Osteocyte (in vitro differentiated cells): Measurements from ENCODE around the gene ADPRM. TPM values are rescaled to one million over a fixed set of nuclear protein-coding genes. Genes with fewer than 3 reads are reported as not detected.

Source experiments
- DNase-seq: peaks from one replicate; pipeline ENCODE4 v3.0.0; 2021; ENCODE audit warnings: mixed read lengths; ENCODE audit not compliant: unreplicated experiment; ENCODE audit errors: extremely low spot score
- H3K27ac Mint-ChIP-seq: one replicate; pipeline ENCODE4 v1.8.0; 2021; ENCODE audit warnings: mild to moderate bottlenecking, mixed read lengths; ENCODE audit not compliant: unreplicated experiment
- H3K27me3 Mint-ChIP-seq: one replicate; pipeline ENCODE4 v1.8.0; 2021; ENCODE audit warnings: mixed read lengths; ENCODE audit not compliant: unreplicated experiment
- H3K36me3 Mint-ChIP-seq: one replicate; pipeline ENCODE4 v1.8.0; 2021; ENCODE audit warnings: mixed read lengths; ENCODE audit not compliant: unreplicated experiment
- H3K4me1 Mint-ChIP-seq: one replicate; pipeline ENCODE4 v1.8.0; 2021; ENCODE audit warnings: mixed read lengths; ENCODE audit not compliant: unreplicated experiment
- H3K4me3 Mint-ChIP-seq: one replicate; pipeline ENCODE4 v1.8.0; 2021; ENCODE audit warnings: mild to moderate bottlenecking, moderate library complexity, mixed read lengths; ENCODE audit not compliant: unreplicated experiment
- H3K9me3 Mint-ChIP-seq: one replicate; pipeline ENCODE4 v1.8.0; 2021; ENCODE audit warnings: mixed read lengths; ENCODE audit not compliant: unreplicated experiment
- long read RNA-seq: library from polyadenylated mRNA; unstranded; transcript quantifications from one replicate; pipeline ENCODE4 v2.0.0, GENCODE V29; 2021
- total RNA-seq: library from RNA; stranded (reverse); gene quantifications from 2 replicates; pipeline ENCODE4 v1.2.1, GENCODE V29; 2021
- TF ChIP-seq, protein P1 (sequence below): fragments of 200-600 bp; sonication (generic); IDR thresholded peaks from 2 replicates; pipeline ENCODE4 v1.5.0; 2021; ENCODE audit warnings: antibody characterized with exemption, mild to moderate bottlenecking, moderate library complexity

Gene ADPRM, protein sequence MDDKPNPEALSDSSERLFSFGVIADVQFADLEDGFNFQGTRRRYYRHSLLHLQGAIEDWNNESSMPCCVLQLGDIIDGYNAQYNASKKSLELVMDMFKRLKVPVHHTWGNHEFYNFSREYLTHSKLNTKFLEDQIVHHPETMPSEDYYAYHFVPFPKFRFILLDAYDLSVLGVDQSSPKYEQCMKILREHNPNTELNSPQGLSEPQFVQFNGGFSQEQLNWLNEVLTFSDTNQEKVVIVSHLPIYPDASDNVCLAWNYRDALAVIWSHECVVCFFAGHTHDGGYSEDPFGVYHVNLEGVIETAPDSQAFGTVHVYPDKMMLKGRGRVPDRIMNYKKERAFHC
- 12.7 and 13.1 TPM in 2 replicates for total RNA-seq
- long read RNA-seq, transcript ADPRM-201 (4 exons, 1,209 nt) = major isoform, 35 of 69 reads
- long read RNA-seq, transcript ADPRM-202 (4 exons, 1,277 nt) = minor isoform, 19 of 69 reads
- long read RNA-seq, partial matches to known transcripts = 6 of 69 reads
- long read RNA-seq, other reads (novel, unspliced or antisense) = 8 of 69 reads

DNA sequence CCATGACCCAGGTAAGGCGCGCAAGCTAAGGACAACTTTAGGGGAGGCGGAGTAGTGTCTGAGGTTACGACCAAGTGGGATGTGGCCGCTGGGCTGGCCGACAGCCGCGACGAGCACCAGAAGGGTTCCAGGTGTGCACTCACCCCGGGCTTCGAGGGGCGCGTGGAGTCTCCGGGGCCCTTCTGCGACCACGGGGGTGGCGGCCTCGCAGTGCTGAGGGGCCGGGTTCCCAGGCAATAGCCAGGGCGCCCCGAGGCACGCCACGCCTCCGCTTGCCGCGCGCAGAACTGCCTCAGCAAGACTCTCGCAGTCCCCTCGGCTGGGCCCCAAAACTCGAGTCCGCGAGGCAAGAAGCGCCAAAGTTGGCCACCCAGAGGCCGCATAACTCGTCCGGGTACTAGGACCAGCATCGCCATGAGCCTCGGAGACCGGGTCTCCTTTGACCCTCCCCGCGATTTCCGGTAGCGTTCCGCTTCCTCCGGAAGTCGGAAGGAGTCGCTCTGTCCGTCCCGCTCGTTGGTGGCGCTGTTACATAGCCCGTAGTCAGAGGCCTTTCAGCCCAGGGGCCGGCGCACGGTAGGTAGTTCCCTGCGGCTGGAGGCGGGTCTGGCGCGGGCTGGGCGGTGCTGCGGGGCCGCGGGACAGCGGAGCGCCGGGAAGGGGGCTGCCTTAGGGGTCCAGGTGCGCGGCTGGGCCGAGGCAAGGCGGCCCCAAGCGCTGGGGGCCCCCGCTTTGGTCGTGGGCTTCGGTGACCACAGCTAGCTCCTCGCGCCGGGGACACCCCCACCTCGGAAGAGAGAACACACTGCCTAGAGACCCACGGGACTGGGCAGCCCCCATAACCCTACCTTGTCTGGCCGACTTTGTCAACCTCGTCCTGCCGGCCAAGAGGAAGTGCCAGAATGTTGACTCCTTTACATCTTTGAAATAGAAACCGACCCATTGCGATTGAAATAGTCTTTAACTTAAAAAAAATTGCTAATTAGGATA is at the start of gene ADPRM, which contains the start of gene SCO1:
ADPRM (plus strand) TSS at position 503 of the 990 bp plus-strand sequence. CDS start 7,333 bp downstream, outside the sequence.
SCO1 (minus strand) TSS at position 442 of the 990 bp plus-strand sequence; CDS start at position 416, 26 bp downstream.
- Mint-ChIP-seq H3K4me3 (peak within 1 kb of the TSS; percentile 92), H3K27ac (peak within 1 kb of the TSS; percentile 85), H3K9me3 (no peaks in the 10 kb centered on the region), H3K27me3 (no peaks in the 10 kb centered on the region), H3K36me3 (peaks cover 17% of the 10 kb centered on the region), H3K4me1 (peaks cover 35% of the 10 kb centered on the region)
- TF ChIP-seq, protein P1, sequence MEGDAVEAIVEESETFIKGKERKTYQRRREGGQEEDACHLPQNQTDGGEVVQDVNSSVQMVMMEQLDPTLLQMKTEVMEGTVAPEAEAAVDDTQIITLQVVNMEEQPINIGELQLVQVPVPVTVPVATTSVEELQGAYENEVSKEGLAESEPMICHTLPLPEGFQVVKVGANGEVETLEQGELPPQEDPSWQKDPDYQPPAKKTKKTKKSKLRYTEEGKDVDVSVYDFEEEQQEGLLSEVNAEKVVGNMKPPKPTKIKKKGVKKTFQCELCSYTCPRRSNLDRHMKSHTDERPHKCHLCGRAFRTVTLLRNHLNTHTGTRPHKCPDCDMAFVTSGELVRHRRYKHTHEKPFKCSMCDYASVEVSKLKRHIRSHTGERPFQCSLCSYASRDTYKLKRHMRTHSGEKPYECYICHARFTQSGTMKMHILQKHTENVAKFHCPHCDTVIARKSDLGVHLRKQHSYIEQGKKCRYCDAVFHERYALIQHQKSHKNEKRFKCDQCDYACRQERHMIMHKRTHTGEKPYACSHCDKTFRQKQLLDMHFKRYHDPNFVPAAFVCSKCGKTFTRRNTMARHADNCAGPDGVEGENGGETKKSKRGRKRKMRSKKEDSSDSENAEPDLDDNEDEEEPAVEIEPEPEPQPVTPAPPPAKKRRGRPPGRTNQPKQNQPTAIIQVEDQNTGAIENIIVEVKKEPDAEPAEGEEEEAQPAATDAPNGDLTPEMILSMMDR = peak; percentile 64
- DNase-seq = peak; percentile 95

DNA sequence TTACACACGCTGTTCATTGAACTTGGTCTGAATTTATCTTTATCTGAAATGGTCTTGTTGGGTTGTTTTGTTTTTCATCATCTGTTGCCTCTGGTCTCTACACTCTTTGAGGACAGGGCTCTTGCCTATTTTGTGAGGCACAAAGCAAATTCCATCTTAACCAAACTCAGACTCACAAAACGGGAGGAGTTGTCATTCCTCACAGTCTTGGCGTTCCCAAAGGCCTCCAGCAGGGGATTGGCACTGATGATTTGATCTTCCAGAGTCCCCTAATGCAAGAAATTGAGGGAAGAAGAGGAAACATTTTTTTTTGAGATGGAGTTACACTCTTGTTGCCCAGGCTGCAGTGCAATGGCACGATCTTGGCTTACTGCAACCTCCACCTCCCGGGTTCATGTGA is 49.0 kb upstream of the ADPRM start:
- no peaks in the 10 kb centered on the region for H3K36me3 Mint-ChIP-seq
- H3K27ac Mint-ChIP-seq = no peak overlapping the region

DNA sequence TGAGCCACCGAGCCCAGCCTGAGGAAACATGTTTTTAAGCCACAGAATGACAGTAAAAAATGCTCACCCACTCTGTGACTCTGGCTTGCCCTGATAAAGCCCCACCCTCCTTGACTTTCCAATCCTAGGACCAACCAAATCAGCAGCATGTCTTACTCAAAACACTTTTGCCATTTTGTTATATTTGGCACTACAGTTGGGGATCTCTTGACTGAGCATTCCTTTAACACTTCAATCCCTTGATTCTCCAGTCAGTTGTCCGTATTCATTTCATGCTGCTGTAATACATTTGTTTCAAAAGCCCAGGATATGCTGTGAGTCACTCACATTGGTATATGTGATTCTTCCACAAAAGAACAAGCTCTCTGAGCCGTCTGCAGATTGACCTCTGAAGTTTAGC is 48.4 kb upstream of the ADPRM start:
- Mint-ChIP-seq H3K36me3 (no peaks in the 10 kb centered on the region), H3K4me3 (no peak overlapping the region), H3K4me1 (no peaks in the 10 kb centered on the region), H3K27me3 (no peaks in the 10 kb centered on the region), H3K27ac (no peak overlapping the region), H3K9me3 (no peaks in the 10 kb centered on the region)
- TF ChIP-seq, protein P1 = no peak
- no peak for DNase-seq

More for the DNA sequence above, 49.0 kb upstream of the ADPRM start:
- no peak for DNase-seq
- H3K4me1 Mint-ChIP-seq = no peaks in the 10 kb centered on the region
- no peaks in the 10 kb centered on the region for H3K27me3 Mint-ChIP-seq
- no peaks in the 10 kb centered on the region for H3K9me3 Mint-ChIP-seq
- TF ChIP-seq, protein P1 = no peak
- H3K4me3 Mint-ChIP-seq = no peak overlapping the region

DNA sequence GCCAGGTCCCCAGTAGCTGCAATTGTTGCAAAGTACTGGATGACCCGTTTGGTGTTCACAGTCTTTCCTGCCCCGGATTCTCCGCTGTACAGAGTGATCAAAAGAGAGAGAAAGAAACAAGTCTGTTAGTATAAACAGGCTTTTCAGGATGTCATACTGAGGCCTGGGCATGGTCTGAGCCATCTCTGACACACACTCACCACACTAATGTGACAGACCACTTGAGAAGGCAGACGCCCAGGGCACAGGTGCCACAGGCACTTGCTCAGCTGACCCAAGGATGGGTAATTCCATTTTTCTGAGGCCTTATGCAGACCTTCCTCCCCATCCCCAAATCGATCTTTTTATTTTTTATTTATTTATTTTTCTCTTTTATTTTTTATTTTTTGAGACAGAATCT is 47.8 kb upstream of the ADPRM start:
- Mint-ChIP-seq H3K4me1 (no peaks in the 10 kb centered on the region), H3K36me3 (no peaks in the 10 kb centered on the region), H3K9me3 (no peaks in the 10 kb centered on the region), H3K27me3 (no peaks in the 10 kb centered on the region), H3K4me3 (no peak overlapping the region), H3K27ac (no peak overlapping the region)
- TF ChIP-seq, protein P1 = no peak
- DNase-seq = no peak
